Brain microvascular endothelial cell (primary cell): ENCODE data around the gene MDM4.

Source experiments
- DNase-seq: peaks from one replicate; pipeline ENCODE4 v3.0.0-alpha.2; 2020
- H3K27ac ChIP-seq: fragments of 250-450 bp; sonication (Bioruptor Pico); 2 replicates; pipeline ENCODE4 v1.5.1; 2020; ENCODE audit warnings: mild to moderate bottlenecking, moderate library complexity
- H3K27me3 ChIP-seq: fragments of 250-450 bp; sonication (Bioruptor Pico); replicated peaks from 2 replicates; pipeline ENCODE4 v1.5.1; 2020; ENCODE audit warnings: mild to moderate bottlenecking
- H3K36me3 ChIP-seq: fragments of 250-450 bp; sonication (Bioruptor Pico); replicated peaks from 2 replicates; pipeline ENCODE4 v1.5.1; 2020; ENCODE audit warnings: mild to moderate bottlenecking
- H3K4me3 ChIP-seq: 2 replicates; pipeline ENCODE4 v1.5.1; 2011; ENCODE audit warnings: low read depth, mild to moderate bottlenecking, control low read depth, low read length, moderate library complexity
- in situ Hi-C: cut with HindIII; loops from 2 replicates; pipeline ENCODE4 v1.10.0; 2017; ENCODE audit warnings: low sequenced_read_pairs, low pct_ligation_motif_present
- TF ChIP-seq, protein P1 (sequence below): IDR thresholded peaks from 2 replicates; pipeline ENCODE4 v1.5.1; 2011; ENCODE audit warnings: low read depth, mild to moderate bottlenecking, moderate library complexity, low read length, control low read depth, inconsistent platforms; ENCODE audit errors: missing control alignments

MDM4 gene

DNA sequence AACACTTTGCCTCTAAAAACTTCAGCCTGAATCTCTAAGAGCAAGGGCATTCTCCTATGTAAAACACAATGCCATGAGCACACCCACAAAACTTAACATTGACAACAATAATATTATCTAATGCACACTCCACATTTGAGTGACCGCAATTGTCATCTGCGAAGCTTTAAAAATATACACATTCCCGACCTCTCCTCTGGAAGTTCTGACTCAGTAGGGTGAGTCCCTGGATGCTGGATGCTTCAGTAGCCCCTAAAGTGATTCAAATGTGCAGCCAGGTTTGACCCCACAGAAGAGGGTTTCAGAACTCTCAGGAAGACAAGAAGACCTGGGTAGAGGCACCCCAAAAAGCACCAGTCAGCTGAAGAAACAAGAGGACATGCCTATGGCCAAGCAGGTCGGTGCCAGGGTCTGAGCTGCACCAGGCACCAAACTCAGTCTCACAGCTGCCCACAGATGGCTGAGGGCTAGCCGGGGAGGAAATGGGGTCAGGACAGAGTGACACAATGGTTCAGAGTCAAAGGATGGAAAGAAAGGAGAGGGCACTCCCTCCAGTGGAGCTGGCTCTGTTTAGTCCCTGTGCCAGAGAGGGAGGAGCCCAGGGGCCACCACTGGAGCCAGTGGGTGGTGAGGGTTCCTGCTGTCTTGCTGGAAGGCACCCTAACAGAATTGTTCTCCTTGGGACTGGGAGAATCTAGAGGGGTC lies 39.0 kb upstream of the MDM4 start:
- DNase-seq = no peak
- no peak overlapping the region for H3K4me3 ChIP-seq
- H3K27ac ChIP-seq = no peak overlapping the region
- no peaks in the 10 kb centered on the region for H3K36me3 ChIP-seq
- H3K27me3 ChIP-seq = peaks cover 7% of the 10 kb centered on the region
- TF ChIP-seq, protein P1, sequence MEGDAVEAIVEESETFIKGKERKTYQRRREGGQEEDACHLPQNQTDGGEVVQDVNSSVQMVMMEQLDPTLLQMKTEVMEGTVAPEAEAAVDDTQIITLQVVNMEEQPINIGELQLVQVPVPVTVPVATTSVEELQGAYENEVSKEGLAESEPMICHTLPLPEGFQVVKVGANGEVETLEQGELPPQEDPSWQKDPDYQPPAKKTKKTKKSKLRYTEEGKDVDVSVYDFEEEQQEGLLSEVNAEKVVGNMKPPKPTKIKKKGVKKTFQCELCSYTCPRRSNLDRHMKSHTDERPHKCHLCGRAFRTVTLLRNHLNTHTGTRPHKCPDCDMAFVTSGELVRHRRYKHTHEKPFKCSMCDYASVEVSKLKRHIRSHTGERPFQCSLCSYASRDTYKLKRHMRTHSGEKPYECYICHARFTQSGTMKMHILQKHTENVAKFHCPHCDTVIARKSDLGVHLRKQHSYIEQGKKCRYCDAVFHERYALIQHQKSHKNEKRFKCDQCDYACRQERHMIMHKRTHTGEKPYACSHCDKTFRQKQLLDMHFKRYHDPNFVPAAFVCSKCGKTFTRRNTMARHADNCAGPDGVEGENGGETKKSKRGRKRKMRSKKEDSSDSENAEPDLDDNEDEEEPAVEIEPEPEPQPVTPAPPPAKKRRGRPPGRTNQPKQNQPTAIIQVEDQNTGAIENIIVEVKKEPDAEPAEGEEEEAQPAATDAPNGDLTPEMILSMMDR = no peak
- in situ Hi-C loops = no loop called here

DNA sequence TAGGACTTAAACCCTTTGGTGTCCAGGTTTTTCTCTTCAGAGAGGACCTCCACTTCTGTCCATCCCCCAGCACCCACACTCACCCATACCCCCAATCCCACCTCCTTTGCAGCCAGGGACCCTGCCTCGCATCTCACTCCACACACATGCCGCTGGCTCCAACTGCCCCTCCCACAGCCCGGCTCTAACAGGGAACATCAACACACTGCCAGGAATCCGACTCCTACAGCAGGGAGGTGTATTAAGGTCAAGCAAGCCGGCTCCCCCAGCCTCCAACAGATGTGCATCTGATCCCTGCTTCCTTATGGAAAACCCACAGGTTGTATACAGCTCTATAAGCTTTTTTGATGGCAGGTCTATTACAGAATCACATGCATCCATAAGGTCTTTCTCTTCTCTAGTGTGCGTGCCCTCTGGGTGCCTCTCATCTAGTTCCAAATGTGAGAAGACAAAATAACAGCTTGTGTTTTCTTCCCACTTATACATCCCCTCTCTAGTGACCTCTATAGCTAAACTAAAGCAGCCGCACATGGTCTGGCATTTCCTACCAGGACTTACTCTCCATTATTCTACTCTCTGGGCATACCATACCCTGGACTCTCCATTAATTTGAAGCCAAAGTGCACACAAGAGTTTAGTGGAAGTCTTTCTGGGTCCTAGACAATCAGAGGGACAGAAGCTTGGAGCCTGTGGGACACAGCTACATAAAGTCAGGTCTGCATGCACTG lies 37.9 kb upstream of the MDM4 start:
- TF ChIP-seq, protein P1 = no peak
- DNase-seq = no peak
- Histone ChIP-seq H3K4me3 (no peak overlapping the region), H3K27ac (no peak overlapping the region), H3K27me3 (peaks cover 7% of the 10 kb centered on the region), H3K36me3 (no peaks in the 10 kb centered on the region)
- in situ Hi-C loops = no loop called here

DNA sequence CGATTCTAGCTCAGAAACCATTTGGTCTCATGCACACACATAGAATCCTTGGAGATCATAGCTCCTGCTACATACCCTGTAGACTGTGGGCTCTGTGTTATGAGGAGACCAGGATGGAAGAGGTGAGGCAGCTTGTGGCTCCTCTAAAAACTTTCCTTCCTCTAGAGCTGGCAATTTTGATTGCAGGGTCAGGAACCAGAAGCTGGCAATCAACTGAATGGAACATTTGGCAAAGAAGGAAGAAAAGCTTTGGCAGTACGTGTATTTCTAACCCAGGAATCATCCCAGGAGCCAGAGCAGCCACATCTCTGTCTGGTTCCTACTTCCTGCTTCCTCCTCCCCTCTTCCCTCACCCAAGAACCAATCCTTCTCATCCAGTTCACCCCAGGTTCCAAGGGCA lies 37.3 kb upstream of the MDM4 start:
- in situ Hi-C loops = no loop called here
- TF ChIP-seq, protein P1 = no peak
- no peak for DNase-seq
- no peak overlapping the region for H3K27ac ChIP-seq
- no peaks in the 10 kb centered on the region for H3K36me3 ChIP-seq
- H3K27me3 ChIP-seq = peaks cover 10% of the 10 kb centered on the region
- H3K4me3 ChIP-seq = no peak overlapping the region

DNA sequence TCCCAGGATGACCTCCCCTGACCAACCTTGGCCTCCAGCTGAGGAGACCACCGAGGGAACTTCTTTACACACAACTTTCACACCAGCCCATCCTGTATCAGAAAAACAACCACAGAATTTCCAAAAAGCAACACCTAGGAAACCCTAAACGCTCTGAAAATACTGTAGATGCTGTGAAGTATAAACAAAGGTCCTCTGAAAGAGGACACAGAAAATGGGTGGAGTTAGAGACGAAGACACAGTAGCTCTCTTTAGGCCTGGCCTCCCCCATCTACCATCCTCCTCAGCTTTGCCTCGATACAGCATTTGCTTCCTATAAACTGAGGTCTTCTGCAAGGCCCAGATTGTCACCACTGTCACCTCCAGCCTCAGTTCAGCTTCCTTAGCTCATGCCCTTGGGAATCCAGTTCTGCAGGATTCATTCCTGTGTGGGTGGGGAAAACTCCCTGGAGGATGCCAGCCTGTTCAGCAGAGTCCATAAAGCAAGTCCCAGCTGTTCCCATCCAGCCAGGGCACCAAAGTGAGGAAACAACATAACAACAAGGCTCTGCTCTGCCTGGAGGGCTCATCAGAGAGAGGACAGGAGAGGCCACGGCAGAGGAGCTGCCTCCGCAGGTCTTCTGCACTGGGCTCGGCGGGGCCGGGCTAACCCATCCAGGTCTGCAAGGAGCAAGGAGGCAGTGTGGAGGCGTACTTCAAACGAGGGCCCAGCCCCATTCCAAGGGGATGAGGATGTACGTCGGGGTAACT lies 36.6 kb upstream of the MDM4 start:
- Histone ChIP-seq H3K27me3 (peaks cover 7% of the 10 kb centered on the region), H3K27ac (no peak overlapping the region), H3K36me3 (no peaks in the 10 kb centered on the region), H3K4me3 (no peak overlapping the region)
- TF ChIP-seq, protein P1 = no peak
- no peak for DNase-seq
- in situ Hi-C loops = no loop called here

DNA sequence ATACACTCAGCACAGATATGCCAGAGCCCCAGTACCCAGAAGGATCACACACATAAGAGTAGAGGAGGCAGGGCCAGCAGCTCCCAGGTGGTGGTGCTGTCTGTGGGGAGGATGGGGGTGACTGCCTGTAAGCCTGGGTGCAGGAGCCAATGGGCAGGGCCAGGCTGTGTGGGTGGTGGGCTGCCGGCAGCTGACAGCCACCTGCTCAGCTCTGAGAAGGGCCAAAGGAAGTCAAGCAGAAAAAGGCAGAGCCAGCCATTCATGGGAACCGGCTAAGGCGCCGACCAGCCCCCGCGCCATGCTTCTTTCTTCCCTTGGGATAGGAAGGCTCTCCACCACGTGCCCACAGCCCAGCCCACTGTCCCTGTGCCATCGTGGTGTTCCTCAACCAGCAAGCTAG lies 35.7 kb upstream of the MDM4 start:
- no peak overlapping the region for H3K27ac ChIP-seq
- H3K27me3 ChIP-seq = peaks cover 7% of the 10 kb centered on the region
- no peak overlapping the region for H3K4me3 ChIP-seq
- TF ChIP-seq, protein P1 = no peak
- in situ Hi-C loops = no loop called here
- no peaks in the 10 kb centered on the region for H3K36me3 ChIP-seq
- no peak for DNase-seq
